HepG2 (cell line): ENCODE results near the gene MINDY3. TPM values are rescaled to one million over a fixed set of nuclear protein-coding genes. Genes with fewer than 3 reads are reported as not detected.

Experiments used
- ATAC-seq: fragments of 200-7000 bp; cut with Tn5 transposase; 3 replicates; pipeline ENCODE4 v1.9.1; 2020; ENCODE audit warnings: mild to moderate bottlenecking, moderate library complexity
- BruUV-seq: library from RNA; stranded (reverse); fragments of 400-500 nt; replicated peaks from 2 replicates; lab custom pipeline; 2021; lab: Mats Ljungman, UMichigan
- CTCF ChIA-PET: fragments of 300-600 bp; formaldehyde crosslinking; extraction: SDS; loops from one replicate; lab custom pipeline; 2021; ENCODE audit warnings: low total read pairs, inconsistent platforms, low intra/inter-chr PET ratio; lab: Yijun Ruan, JAX
- POLR2A ChIA-PET: fragments of 350-600 bp; sonication (Branson Sonifier 250); formaldehyde crosslinking; loops from one replicate; lab custom pipeline; 2020; ENCODE audit warnings: antibody characterized with exemption, inconsistent platforms; lab: Yijun Ruan, JAX
- DNase-seq: peaks from one replicate; pipeline ENCODE4 v3.0.0-alpha.2; 2015; ENCODE audit warnings: low spot score
- FAIRE-seq: peaks from 3 replicates; lab custom pipeline; 2011; peaks lifted over from hg19 to GRCh38; lab: Jason Lieb, UNC
- H2AFZ ChIP-seq: one replicate; pipeline ENCODE4 v1.6.1; 2011; ENCODE audit warnings: low read length, inconsistent platforms
- H3K27ac ChIP-seq: fragments of 300-600 bp; 3 replicates; pipeline ENCODE4 v1.8.0; 2011; ENCODE audit warnings: mixed run types, mild to moderate bottlenecking, mixed read lengths, low read length, inconsistent platforms; ENCODE audit not compliant: insufficient read depth; ENCODE audit errors: extremely low read length
- H3K27me3 ChIP-seq, 2 experiments: fragments of 200-600 bp in 1 of 2; 2 replicates in 1 of 2; 3 replicates in 1 of 2; pipeline versions ENCODE4 v1.6.0 to v1.8.0; 2011; ENCODE audit warnings: low read length in 2 of 2, mild to moderate bottlenecking in 2 of 2, moderate library complexity in 2 of 2, inconsistent platforms in 1 of 2; ENCODE audit not compliant: insufficient read depth in 2 of 2, control insufficient read depth in 1 of 2
- H3K36me3 ChIP-seq, 2 experiments: fragments of 200-600 bp in 1 of 2; replicated peaks in 1 of 2; 2 replicates in 1 of 2; 3 replicates in 1 of 2; pipeline versions ENCODE4 v1.5.1 to v1.8.0; 2011; ENCODE audit warnings: low read length in 2 of 2, inconsistent platforms in 1 of 2; ENCODE audit not compliant: insufficient read depth in 2 of 2, control insufficient read depth in 1 of 2
- H3K4me1 ChIP-seq: 2 replicates; pipeline ENCODE4 v1.5.1; 2012; ENCODE audit warnings: low read length, inconsistent platforms; ENCODE audit not compliant: insufficient read depth
- H3K4me2 ChIP-seq: 2 replicates; pipeline ENCODE4 v1.6.0; 2011; ENCODE audit warnings: low read depth, low read length, inconsistent platforms
- H3K4me3 ChIP-seq, 3 experiments: fragments of 200-600 bp in 1 of 3; sonication (generic), shearing (Covaris generic) in 1 of 3; replicated peaks in 1 of 3; 2 replicates each; pipeline ENCODE4 v1.5.1; 2011 to 2016; ENCODE audit warnings: low read length in 3 of 3, inconsistent platforms in 2 of 3, low read depth in 2 of 3, mild to moderate bottlenecking in 2 of 3, control low read depth in 1 of 3, mixed read lengths in 1 of 3; ENCODE audit not compliant: insufficient read depth in 1 of 3
- H3K79me2 ChIP-seq: one replicate; pipeline ENCODE4 v1.6.1; 2011; ENCODE audit warnings: low read length, inconsistent platforms; ENCODE audit not compliant: insufficient read depth
- H3K9ac ChIP-seq: 2 replicates; pipeline ENCODE4 v1.6.0; 2011; ENCODE audit warnings: mild to moderate bottlenecking, low read depth, low read length, inconsistent platforms; ENCODE audit not compliant: insufficient read depth
- H3K9me3 ChIP-seq: 2 replicates; pipeline ENCODE4 v1.5.1; 2012; ENCODE audit warnings: mild to moderate bottlenecking, low read length
- H4K20me1 ChIP-seq: 2 replicates; pipeline ENCODE4 v1.6.0; 2011; ENCODE audit warnings: inconsistent platforms, mild to moderate bottlenecking, low read length, moderate library complexity; ENCODE audit not compliant: insufficient read depth
- ELF3 ChIP-seq: IDR thresholded peaks from 2 replicates; pipeline ENCODE4 v1.6.1; 2016; ENCODE audit warnings: missing genetic modification reagents, missing compliant biosample characterization
- HDAC1 ChIP-seq: sonication (generic); formaldehyde crosslinking; IDR thresholded peaks from 2 replicates; pipeline ENCODE4 v1.5.1; 2020; ENCODE audit warnings: mild to moderate bottlenecking, missing genetic modification reagents
- IKZF4 ChIP-seq: sonication (generic); formaldehyde crosslinking; IDR thresholded peaks from 2 replicates; pipeline ENCODE4 v1.5.1; 2020; ENCODE audit warnings: borderline replicate concordance, mild to moderate bottlenecking, low read depth, missing genetic modification reagents; ENCODE audit errors: not compliant biosample characterization
- KDM2A ChIP-seq: sonication (generic); formaldehyde crosslinking; IDR thresholded peaks from 2 replicates; pipeline ENCODE4 v1.4.0; 2020; ENCODE audit warnings: low read depth, missing genetic modification reagents, borderline replicate concordance
- KLF15 ChIP-seq: sonication (generic); formaldehyde crosslinking; IDR thresholded peaks from 2 replicates; pipeline ENCODE4 v1.8.1; 2023; ENCODE audit warnings: borderline replicate concordance, mild to moderate bottlenecking, inconsistent platforms, missing genetic modification reagents, mixed read lengths
- REPIN1 ChIP-seq: sonication (generic); formaldehyde crosslinking; IDR thresholded peaks from 2 replicates; pipeline ENCODE4 v1.8.0; 2022; ENCODE audit warnings: missing genetic modification reagents, low read depth, mild to moderate bottlenecking, borderline replicate concordance
- RERE ChIP-seq: IDR thresholded peaks from 2 replicates; pipeline ENCODE4 v1.6.1; 2016; ENCODE audit warnings: low read depth, missing genetic modification reagents, missing compliant biosample characterization
- SIX1 ChIP-seq: sonication (generic); formaldehyde crosslinking; IDR thresholded peaks from 2 replicates; pipeline ENCODE4 v1.4.0; 2020; ENCODE audit warnings: missing genetic modification reagents, borderline replicate concordance
- SP140L ChIP-seq: sonication (generic); formaldehyde crosslinking; IDR thresholded peaks from 2 replicates; pipeline ENCODE4 v1.4.0; 2020; ENCODE audit warnings: missing genetic modification reagents, borderline replicate concordance
- TAF15 ChIP-seq: fragments of 200-400 bp; formaldehyde crosslinking; IDR thresholded peaks from one replicate; pipeline ENCODE4 v1.6.1; 2018; ENCODE audit warnings: mild to moderate bottlenecking, low read depth, low read length; ENCODE audit not compliant: poor library complexity, severe bottlenecking
- U2AF2 ChIP-seq: fragments of 200-400 bp; formaldehyde crosslinking; IDR thresholded peaks from 2 replicates; pipeline ENCODE4 v1.6.1; 2017; ENCODE audit warnings: low read depth, mild to moderate bottlenecking, low read length
- ZBTB20 ChIP-seq: sonication (generic); formaldehyde crosslinking; IDR thresholded peaks from 2 replicates; pipeline ENCODE4 v1.8.1; 2023; ENCODE audit warnings: missing genetic modification reagents, low read depth, mild to moderate bottlenecking, borderline replicate concordance
- ZFP37 ChIP-seq: sonication (generic); formaldehyde crosslinking; IDR thresholded peaks from 2 replicates; pipeline ENCODE4 v1.4.0; 2020; ENCODE audit warnings: missing genetic modification reagents, borderline replicate concordance
- ZNF33A ChIP-seq: sonication (generic); formaldehyde crosslinking; IDR thresholded peaks from 2 replicates; pipeline ENCODE4 v1.5.1; 2020; ENCODE audit warnings: missing genetic modification reagents, mild to moderate bottlenecking, moderate library complexity, borderline replicate concordance
- ZNF552 ChIP-seq: sonication (generic); formaldehyde crosslinking; IDR thresholded peaks from 2 replicates; pipeline ENCODE4 v1.9.0; 2022; ENCODE audit warnings: missing genetic modification reagents, mild to moderate bottlenecking, borderline replicate concordance
- ZSCAN21 ChIP-seq: sonication (generic); formaldehyde crosslinking; IDR thresholded peaks from 2 replicates; pipeline ENCODE4 v1.8.0; 2022; ENCODE audit warnings: mild to moderate bottlenecking, missing genetic modification reagents, moderate library complexity, borderline replicate concordance
- WGBS: methylation state at CpG from one replicate; pipeline ENCODE4 v1.1.6; 2017; ENCODE audit warnings: low lambda C conversion rate; 5-methylcytosine and 5-hydroxymethylcytosine counted together
- in situ Hi-C: cut with HindIII; loops from 2 replicates; pipeline ENCODE4 v1.10.0; 2017; ENCODE audit warnings: low pct_unique_long_range_greater_than_20kb; ENCODE audit not compliant: extremely low pct_ligation_motif_present
- intact Hi-C: fragments of 100-400 bp; cut with micrococcal nuclease; formaldehyde crosslinking; loops from one replicate; pipeline ENCODE4 v1.10.0; 2022; ENCODE audit not compliant: unreplicated experiment
- polyA plus RNA-seq, 8 experiments: library from polyadenylated mRNA; depleted of rRNA in 3 of 8; stranded (reverse) in 7 of 8; unstranded in 1 of 8; fragments of >200 nt; fragmentation: Illumina TruSeq in 4 of 8; extraction: Trizol in 4 of 8; gene quantifications; 2 replicates each; pipeline versions ENCODE4 v1.2.1 to v1.2.3, GENCODE V29; 2011 to 2016; ENCODE audit warnings: low read depth in 4 of 8, missing spikeins in 1 of 8, mixed read lengths in 1 of 8; ENCODE audit not compliant: insufficient read depth in 1 of 8
- total RNA-seq, 5 experiments: library from RNA; depleted of rRNA; stranded (reverse); fragments of >200 nt; fragmentation: Illumina TruSeq; extraction: Trizol; gene quantifications; 2 replicates each; pipeline ENCODE4 v1.2.3, GENCODE V29; 2016; ENCODE audit warnings: low read depth in 1 of 5
- TF ChIP-seq, protein P1 (sequence below): sonication (generic); formaldehyde crosslinking; IDR thresholded peaks from 2 replicates; pipeline ENCODE4 v1.4.0; 2020; ENCODE audit warnings: missing genetic modification reagents

Gene MINDY3
- total and polyA plus RNA-seq, 2 of the 13 experiments (the other 11 are each of a cell fraction or from before 2014, with no cell fraction given) = 6.4 to 17.5 TPM

GRCh38 chr10:15898046-15898445 lies 37.7 kb upstream of the MINDY3 start (continued):
- TF ChIP-seq ZNF33A (CRISPR knock-in tag) = no peak
- TF ChIP-seq SP140L (CRISPR knock-in tag) = no peak
- TF ChIP-seq REPIN1 = no peak

DNA sequence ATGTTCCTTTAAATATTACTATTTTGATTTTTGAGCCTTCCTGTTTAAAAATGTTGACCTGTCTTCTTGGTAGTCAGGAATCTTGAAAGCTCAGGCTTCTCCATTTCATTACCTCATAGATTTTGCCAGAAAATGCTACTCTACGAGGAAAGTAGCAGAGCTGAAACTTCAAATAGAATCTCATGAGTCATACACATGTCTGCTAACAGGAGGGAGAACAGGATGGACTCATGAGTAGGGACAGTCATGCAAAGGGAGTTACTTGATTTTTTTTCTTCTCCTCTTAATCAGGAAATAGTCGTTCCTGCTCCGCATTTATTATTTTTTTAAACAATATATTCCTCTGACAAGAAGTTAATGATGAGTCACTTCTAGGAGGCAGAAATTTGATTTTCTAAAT lies 37.0 kb upstream of the MINDY3 start:
- in situ Hi-C loops = loop anchor here (25.0 kb wide), 2 partner anchors 640 to 890 kb away; no protein-coding TSS in a partner anchor
- TF ChIP-seq KLF15 (CRISPR knock-in tag) (no peak), HDAC1 (CRISPR knock-in tag) (no peak), ZSCAN21 (CRISPR knock-in tag) (no peak), TAF15 (no peak), ZFP37 (no peak), IKZF4 (CRISPR knock-in tag) (no peak), SIX1 (CRISPR knock-in tag) (no peak), ELF3 (CRISPR knock-in tag) (no peak), RERE (CRISPR knock-in tag) (no peak), ZBTB20 (CRISPR knock-in tag) (no peak), U2AF2 (no peak), ZNF552 (no peak), KDM2A (no peak)
- TF ChIP-seq, protein P1, sequence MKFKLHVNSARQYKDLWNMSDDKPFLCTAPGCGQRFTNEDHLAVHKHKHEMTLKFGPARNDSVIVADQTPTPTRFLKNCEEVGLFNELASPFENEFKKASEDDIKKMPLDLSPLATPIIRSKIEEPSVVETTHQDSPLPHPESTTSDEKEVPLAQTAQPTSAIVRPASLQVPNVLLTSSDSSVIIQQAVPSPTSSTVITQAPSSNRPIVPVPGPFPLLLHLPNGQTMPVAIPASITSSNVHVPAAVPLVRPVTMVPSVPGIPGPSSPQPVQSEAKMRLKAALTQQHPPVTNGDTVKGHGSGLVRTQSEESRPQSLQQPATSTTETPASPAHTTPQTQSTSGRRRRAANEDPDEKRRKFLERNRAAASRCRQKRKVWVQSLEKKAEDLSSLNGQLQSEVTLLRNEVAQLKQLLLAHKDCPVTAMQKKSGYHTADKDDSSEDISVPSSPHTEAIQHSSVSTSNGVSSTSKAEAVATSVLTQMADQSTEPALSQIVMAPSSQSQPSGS = no peak

More for the DNA sequence above, 37.0 kb upstream of the MINDY3 start:
- Histone ChIP-seq H3K4me3 (no peak overlapping the region), H3K9ac (no peak overlapping the region), H3K4me2 (no peak overlapping the region), H3K9me3 (no peaks in the 10 kb centered on the region), H3K36me3 (no peaks in the 10 kb centered on the region), H3K27me3 (peaks cover 0 to 5% of the 10 kb centered on the region in 2 experiments; a peak in 1 of 5 replicates), H4K20me1 (no peaks in the 10 kb centered on the region), H3K4me1 (no peaks in the 10 kb centered on the region), H2AFZ (no peak overlapping the region), H3K27ac (no peak overlapping the region), H3K79me2 (no peaks in the 10 kb centered on the region)
- ATAC-seq (no peak), FAIRE-seq (no peak), DNase-seq (no peak)
- WGBS = 3% methylated on average over 3 of the region's 3 CpGs
- intact Hi-C loops = no loop called here
- ChIA-PET POLR2A (no interaction called here), CTCF (no interaction called here)
- no TSS peak for BruUV-seq
